ENCODE measurements around the gene IFI16. TPM values are rescaled to one million over a fixed set of nuclear protein-coding genes. Genes with fewer than 3 reads are reported as not detected.
"Not testable (repeated sequence)": the region's sequence is repeated elsewhere in the genome, so short reads cannot be mapped to it uniquely, and the experiment has no call there.

Gene IFI16
- polyA plus RNA-seq, 1 experiment = 179 TPM

- H3K27me3 ChIP-seq (ENCODE audit: control insufficient read depth, insufficient read depth, low read length) = no peaks in the 10 kb centered on the region
- ChIA-PET POLR2A (no interaction called here), CTCF (interaction anchor here (1.7 kb wide), 1 partner anchor 9 kb away, joined by 6 read pairs; no protein-coding TSS in a partner anchor)
- H3K4me3 ChIP-seq (ENCODE audit: low read depth, low read length) = peak overlapping the region; percentile 76
- no peak for DNase-seq (ENCODE audit: low read depth, low spot score)
- H3K27ac ChIP-seq (ENCODE audit: low read depth, low read length) = peak overlapping the region; percentile 79
- TF ChIP-seq CTCF (IDR thresholded peaks at IDR 0.05; ENCODE audit: low read depth, low read length) = no peak
- H3K9me3 ChIP-seq (ENCODE audit: control insufficient read depth, insufficient read depth, low read length) = no peaks in the 10 kb centered on the region
Measured at GRCh38 chr1:159010391-159010790, 684 bp downstream of the IFI16 start.

GRCh38 chr1:159011001-159011400 is 1.3 kb downstream of the IFI16 start:
- DNase-seq (ENCODE audit: low read depth, low spot score); H3K9me3 ChIP-seq (ENCODE audit: control insufficient read depth, insufficient read depth, low read length); POLR2A ChIA-PET; H3K27me3 ChIP-seq (ENCODE audit: control insufficient read depth, insufficient read depth, low read length); H3K27ac ChIP-seq (ENCODE audit: low read depth, low read length); CTCF ChIA-PET: not testable (repeated sequence)
- peak overlapping the region; percentile 76 for H3K4me3 ChIP-seq (ENCODE audit: low read depth, low read length)

GRCh38 chr1:159011751-159012150 is 2.0 kb downstream of the IFI16 start:
- Histone ChIP-seq H3K27ac (ENCODE audit: low read depth, low read length) (no peak overlapping the region), H3K27me3 (ENCODE audit: control insufficient read depth, insufficient read depth, low read length) (no peaks in the 10 kb centered on the region), H3K4me3 (ENCODE audit: low read depth, low read length) (peak overlapping the region; percentile 76), H3K9me3 (ENCODE audit: control insufficient read depth, insufficient read depth, low read length) (no peaks in the 10 kb centered on the region)
- POLR2A ChIA-PET = no interaction called here
- DNase-seq (ENCODE audit: low read depth, low spot score) = no peak
- CTCF ChIA-PET = no interaction called here
- no peak for TF ChIP-seq CTCF (IDR thresholded peaks at IDR 0.05; ENCODE audit: low read depth, low read length)

DNA sequence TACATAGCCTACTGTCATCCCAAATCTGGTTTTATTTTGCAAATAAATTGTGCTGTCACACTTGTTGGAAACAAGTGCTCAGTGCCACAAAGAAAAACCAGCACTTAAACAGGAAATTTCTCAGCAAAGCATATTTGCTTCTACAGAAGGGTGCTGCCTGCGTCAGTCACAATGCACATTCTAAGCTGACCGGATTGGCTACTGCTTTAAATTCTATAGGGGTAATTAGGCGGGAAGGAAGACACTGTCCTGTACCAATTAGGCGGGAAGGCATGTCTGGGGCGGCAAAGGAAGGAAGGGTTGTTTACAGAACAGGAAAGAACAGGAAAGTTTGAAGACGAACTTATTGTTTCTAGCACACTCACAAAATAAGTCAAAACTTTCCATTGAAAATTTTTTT is 2.8 kb downstream of the IFI16 start:
- CTCF ChIA-PET = no interaction called here
- Histone ChIP-seq H3K9me3 (ENCODE audit: control insufficient read depth, insufficient read depth, low read length) (no peaks in the 10 kb centered on the region), H3K27ac (ENCODE audit: low read depth, low read length) (no peak overlapping the region), H3K4me3 (ENCODE audit: low read depth, low read length) (peak overlapping the region; percentile 76), H3K27me3 (ENCODE audit: control insufficient read depth, insufficient read depth, low read length) (no peaks in the 10 kb centered on the region)
- TF ChIP-seq CTCF (IDR thresholded peaks at IDR 0.05; ENCODE audit: low read depth, low read length) = no peak
- no peak for DNase-seq (ENCODE audit: low read depth, low spot score)
- POLR2A ChIA-PET = no interaction called here

DNA sequence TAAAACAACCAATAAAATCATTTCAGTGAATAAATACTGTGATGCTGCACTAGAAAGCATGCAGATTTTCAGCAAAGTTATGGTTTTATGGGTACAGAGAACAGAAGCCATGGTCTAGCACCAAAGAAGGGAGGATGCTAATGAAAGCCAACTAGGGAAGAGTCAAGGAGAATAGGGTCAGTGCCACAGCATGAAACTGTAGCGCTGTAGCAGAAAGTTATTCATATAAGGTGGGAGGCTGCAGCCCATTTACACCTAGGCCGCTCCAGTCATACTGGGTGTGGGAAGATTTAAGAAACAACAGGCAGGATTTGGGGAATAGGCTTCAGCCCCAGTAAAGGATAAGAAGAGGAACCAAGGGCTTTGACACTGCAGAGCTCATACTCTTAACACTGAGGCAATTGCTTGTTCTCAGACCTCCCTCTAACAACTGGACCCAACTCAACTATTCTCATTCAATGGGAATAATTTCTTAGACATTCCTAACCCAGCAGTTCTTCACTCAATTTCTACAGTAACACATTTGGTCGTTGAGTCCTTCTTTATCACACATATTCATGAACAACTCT is 4.4 kb downstream of the IFI16 start:
- ChIA-PET POLR2A (no interaction called here), CTCF (interaction anchor here (1.2 to 1.4 kb wide), 2 partner anchors 14 to 16 kb away, joined by 3 to 4 read pairs; no protein-coding TSS in a partner anchor)
- no peak overlapping the region for H3K27ac ChIP-seq (ENCODE audit: low read depth, low read length)
- no peaks in the 10 kb centered on the region for H3K27me3 ChIP-seq (ENCODE audit: control insufficient read depth, insufficient read depth, low read length)
- no peaks in the 10 kb centered on the region for H3K9me3 ChIP-seq (ENCODE audit: control insufficient read depth, insufficient read depth, low read length)
- no peak overlapping the region for H3K4me3 ChIP-seq (ENCODE audit: low read depth, low read length)
- no peak for TF ChIP-seq CTCF (IDR thresholded peaks at IDR 0.05; ENCODE audit: low read depth, low read length)
- no peak for DNase-seq (ENCODE audit: low read depth, low spot score)
